Activated naive CD4-positive, alpha-beta T cell treated with anti-CD3 and anti-CD28 coated beads, Interleukin-2, amount 10 ng/mL, durations not matched to agents 7 days and 5 days (primary cell): ENCODE measurements around the gene CATSPERD.
"Not testable (repeated sequence)": the region's sequence is repeated elsewhere in the genome, so short reads cannot be mapped to it uniquely, and the experiment has no call there.

Experiments used
- CTCF ChIA-PET: fragments of 350-600 bp; sonication (Branson Sonifier 250); formaldehyde crosslinking; loops from one replicate; lab custom pipeline; 2021; ENCODE audit warnings: antibody characterized with exemption; lab: Charles Lee
- DNase-seq: peaks from one replicate; pipeline ENCODE4 v3.0.0-alpha.2; 2020
- H3K27ac Mint-ChIP-seq: one replicate; pipeline ENCODE4 v1.8.0; 2021; ENCODE audit warnings: mild to moderate bottlenecking, moderate library complexity, mixed read lengths
- H3K27me3 Mint-ChIP-seq: one replicate; pipeline ENCODE4 v1.8.0; 2021; ENCODE audit warnings: mild to moderate bottlenecking, mixed read lengths
- H3K36me3 Mint-ChIP-seq: one replicate; pipeline ENCODE4 v1.8.0; 2021; ENCODE audit warnings: mixed read lengths
- H3K4me1 Mint-ChIP-seq: one replicate; pipeline ENCODE4 v1.8.0; 2021; ENCODE audit warnings: mixed read lengths
- H3K4me3 Mint-ChIP-seq: one replicate; pipeline ENCODE4 v1.8.0; 2021; ENCODE audit warnings: mild to moderate bottlenecking, moderate library complexity, mixed read lengths
- H3K9me3 Mint-ChIP-seq: one replicate; pipeline ENCODE4 v1.8.0; 2021; ENCODE audit warnings: mixed read lengths

The CATSPERD gene

DNA sequence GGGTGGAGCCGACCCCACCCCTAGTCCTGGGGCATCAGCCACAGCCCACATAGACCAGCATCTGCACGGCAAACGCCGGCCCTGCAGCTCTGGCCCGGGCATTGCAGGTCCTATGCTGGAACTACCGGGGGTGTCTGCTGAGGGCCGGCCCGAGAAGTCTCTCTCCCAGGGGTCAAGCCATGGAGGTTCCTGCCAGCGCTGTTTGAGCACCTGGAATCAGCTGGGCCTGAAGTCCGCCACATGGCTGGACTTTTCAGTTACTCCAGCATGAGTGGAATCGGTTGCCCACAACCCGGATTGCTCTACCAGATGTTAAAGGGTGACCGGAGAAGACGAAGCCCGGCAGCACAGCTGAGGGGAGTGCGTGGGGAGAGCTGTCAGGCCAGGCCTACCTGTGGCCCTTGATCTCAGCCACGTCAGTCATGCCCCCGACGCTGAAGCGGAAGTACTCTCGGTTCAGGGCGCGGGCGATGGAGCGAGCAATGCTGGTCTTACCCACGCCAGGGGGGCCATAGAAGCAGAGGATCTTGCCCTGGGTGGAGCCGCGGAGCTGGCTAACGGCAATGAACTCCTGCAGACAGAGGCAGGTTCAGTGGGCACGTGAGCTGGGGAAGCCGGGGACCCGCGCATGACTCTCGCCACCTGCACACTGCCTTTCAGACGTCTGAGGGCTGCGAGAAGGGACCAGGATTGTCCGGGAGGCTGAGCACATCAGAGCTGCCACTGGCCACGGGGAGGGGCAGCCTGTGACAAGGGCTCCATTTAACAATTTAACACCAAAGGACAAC is 21.6 kb upstream of the CATSPERD start:
- Mint-ChIP-seq H3K9me3 (no peaks in the 10 kb centered on the region), H3K36me3 (peaks cover 42% of the 10 kb centered on the region), H3K4me1 (no peaks in the 10 kb centered on the region), H3K27me3 (no peaks in the 10 kb centered on the region), H3K4me3 (no peak overlapping the region), H3K27ac (no peak overlapping the region)
- DNase-seq, result no peak
- CTCF ChIA-PET, result no interaction called here

DNA sequence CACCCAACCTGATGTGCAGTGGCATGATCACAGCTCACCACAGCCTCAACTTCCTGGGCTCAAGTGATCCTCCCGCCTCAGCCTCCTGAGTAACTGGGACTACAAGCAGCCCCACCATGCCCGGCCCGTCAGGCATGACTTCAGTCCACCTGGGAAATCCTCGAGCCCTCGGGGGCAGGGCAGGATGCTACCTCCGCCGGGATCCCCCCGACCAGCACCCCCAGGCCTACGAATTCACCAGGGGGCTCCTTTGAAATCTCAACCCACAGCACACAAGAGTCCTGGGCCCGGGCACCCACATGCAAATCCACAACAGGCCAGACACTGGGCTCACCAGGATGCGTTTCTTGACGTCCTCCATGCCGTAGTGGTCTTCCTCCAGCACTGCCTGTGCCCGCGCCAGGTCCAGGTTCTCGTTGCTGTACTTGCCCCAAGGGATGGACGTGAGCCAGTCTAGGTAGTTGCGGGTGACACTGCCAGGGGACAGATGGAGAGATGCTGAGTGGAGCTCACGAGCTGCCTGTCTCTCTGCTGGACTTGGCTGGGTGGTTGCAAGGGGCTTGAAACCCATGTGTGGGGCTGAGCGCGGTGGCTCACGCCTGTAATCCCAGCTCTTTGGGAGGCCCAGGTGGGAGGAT is 19.9 kb upstream of the CATSPERD start:
- Mint-ChIP-seq H3K9me3 (no peaks in the 10 kb centered on the region), H3K27me3 (no peaks in the 10 kb centered on the region), H3K4me3 (no peak overlapping the region), H3K36me3 (peaks cover 36% of the 10 kb centered on the region), H3K4me1 (no peaks in the 10 kb centered on the region), H3K27ac (no peak overlapping the region)
- CTCF ChIA-PET, result no interaction called here
- no peak for DNase-seq

DNA sequence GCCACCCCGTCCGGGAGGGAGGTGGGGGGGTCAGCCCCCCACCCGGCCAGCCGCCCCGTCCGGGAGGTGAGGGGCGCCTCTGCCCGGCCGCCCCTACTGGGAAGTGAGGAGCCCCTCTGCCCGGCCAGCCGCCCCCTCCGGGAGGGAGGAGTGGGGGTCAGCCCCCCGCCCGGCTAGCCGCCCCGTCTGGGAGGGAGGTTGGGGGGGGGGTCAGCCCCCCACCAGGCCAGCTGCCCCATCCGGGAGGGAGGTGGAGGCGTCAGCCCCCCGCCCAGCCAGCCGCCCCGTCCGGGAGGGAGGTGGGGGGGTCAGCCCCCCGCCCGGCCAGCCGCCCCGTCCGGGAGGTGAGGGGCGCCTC is 18.4 kb upstream of the CATSPERD start:
- DNase-seq, H3K27me3 Mint-ChIP-seq, H3K4me1 Mint-ChIP-seq, CTCF ChIA-PET, H3K4me3 Mint-ChIP-seq, H3K27ac Mint-ChIP-seq, H3K9me3 Mint-ChIP-seq: not testable (repeated sequence)
- peaks cover 39% of the 10 kb centered on the region for H3K36me3 Mint-ChIP-seq

DNA sequence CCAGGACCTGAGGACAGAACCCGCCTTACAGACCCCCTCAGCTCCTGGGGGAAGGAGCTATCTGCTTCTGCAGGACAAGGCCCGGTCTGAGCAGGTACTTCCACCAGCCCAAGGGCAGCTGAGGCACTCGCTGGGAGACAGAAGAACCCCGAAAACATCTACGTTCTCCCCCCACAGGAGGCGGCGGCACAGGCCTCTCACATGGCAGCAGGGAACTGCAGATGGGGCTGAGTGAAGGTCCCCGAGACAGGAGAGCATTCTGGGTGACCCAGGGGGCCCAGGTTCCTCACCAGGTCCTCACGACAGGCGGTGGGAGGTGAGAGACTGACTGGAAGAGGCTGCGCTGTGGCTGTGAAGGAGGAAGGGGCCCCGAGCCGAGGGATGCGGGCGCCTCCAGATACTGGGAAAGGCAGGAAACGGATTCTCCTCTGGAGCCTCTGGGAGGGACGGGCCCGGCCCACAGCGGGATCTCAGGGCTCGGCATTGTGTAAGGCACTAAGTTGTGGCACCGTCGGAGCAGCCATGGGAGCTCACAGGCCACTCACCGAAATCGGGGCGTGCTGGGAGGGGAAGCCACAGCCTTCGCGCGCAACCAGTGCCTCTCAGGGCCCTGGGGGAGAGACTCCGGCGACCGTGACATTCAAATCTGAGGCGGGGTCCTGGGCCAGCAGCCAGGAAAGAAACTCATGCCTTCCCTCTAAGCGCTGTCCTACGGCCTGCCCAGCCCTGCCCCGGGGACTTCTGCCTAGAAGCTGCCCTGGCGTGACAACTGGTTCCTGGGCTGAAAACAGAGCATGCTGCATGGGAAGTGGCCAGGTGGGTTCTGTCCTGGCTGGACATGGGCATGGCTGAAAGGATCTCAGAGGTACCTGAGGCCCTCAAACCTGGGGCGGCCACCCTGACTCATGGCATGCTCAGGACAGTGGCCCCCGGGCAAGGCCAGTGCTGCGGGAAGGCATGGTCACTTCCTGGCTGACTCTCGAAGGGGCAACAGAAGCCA is 16.3 kb upstream of the CATSPERD start:
- no peak for DNase-seq
- CTCF ChIA-PET, result no interaction called here
- H3K9me3 Mint-ChIP-seq, result no peaks in the 10 kb centered on the region
- H3K27ac Mint-ChIP-seq, result no peak overlapping the region
- peaks cover 34% of the 10 kb centered on the region for H3K36me3 Mint-ChIP-seq
- no peaks in the 10 kb centered on the region for H3K4me1 Mint-ChIP-seq
- H3K4me3 Mint-ChIP-seq, result no peak overlapping the region
- H3K27me3 Mint-ChIP-seq, result no peaks in the 10 kb centered on the region

DNA sequence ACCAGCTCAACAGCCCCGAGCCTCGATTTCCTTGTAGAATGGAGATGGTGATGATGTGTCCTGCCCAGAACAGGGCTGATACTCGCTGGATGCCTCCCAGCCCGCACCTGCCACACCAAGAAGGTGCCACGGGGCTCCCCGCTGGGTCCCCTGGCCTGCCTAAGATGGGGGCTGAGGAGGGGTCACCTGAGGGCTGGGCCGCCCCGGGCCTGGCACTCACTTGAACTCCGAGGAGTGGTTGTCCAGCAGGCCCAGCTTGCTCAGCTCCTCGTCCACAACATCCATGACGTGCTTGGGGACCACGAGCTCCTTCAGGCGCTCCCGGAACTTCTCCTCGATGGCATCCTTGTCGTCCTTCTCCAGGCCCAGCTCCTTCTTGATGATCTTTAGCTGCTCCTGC is 14.9 kb upstream of the CATSPERD start:
- H3K27me3 Mint-ChIP-seq, result no peaks in the 10 kb centered on the region
- H3K4me3 Mint-ChIP-seq, result no peak overlapping the region
- no peak overlapping the region for H3K27ac Mint-ChIP-seq
- no peak for DNase-seq
- no peaks in the 10 kb centered on the region for H3K9me3 Mint-ChIP-seq
- H3K4me1 Mint-ChIP-seq, result no peaks in the 10 kb centered on the region
- peaks cover 32% of the 10 kb centered on the region for H3K36me3 Mint-ChIP-seq
- CTCF ChIA-PET, result no interaction called here

DNA sequence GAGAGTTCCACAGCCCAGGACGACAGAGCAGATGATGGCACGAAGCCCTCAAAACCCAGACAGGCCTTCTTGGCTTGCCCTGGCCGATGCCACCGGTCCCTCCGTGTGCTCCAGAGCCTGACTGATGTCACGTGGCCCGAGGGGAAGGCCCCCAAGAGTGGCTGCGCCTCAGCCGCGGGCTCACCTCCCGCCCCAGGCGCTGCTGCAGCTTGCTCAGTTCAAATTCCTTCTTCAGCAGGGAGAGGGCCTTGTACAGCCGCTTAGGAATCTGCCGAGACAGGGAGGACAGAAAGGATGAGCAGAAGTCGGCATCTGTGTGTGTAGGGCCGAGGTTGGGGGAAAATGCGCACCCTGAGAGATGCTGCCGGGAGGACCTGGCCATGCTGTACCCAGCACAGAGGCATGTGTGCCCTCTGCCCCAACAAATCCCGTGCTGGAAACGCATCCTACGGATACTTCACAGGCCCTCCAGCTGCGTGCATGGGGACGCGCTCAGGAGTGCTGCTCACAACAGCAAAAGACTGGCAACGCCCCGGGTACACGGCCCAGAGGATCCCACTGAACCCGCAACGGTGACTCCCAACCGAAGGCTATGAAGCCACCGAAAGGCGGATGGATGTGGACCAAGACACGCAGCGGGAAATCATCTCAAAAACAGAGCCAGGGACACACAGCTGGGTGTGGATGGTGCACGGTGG is 13.4 kb upstream of the CATSPERD start:
- Mint-ChIP-seq H3K36me3 (peaks cover 25% of the 10 kb centered on the region), H3K27ac (no peak overlapping the region)

DNA sequence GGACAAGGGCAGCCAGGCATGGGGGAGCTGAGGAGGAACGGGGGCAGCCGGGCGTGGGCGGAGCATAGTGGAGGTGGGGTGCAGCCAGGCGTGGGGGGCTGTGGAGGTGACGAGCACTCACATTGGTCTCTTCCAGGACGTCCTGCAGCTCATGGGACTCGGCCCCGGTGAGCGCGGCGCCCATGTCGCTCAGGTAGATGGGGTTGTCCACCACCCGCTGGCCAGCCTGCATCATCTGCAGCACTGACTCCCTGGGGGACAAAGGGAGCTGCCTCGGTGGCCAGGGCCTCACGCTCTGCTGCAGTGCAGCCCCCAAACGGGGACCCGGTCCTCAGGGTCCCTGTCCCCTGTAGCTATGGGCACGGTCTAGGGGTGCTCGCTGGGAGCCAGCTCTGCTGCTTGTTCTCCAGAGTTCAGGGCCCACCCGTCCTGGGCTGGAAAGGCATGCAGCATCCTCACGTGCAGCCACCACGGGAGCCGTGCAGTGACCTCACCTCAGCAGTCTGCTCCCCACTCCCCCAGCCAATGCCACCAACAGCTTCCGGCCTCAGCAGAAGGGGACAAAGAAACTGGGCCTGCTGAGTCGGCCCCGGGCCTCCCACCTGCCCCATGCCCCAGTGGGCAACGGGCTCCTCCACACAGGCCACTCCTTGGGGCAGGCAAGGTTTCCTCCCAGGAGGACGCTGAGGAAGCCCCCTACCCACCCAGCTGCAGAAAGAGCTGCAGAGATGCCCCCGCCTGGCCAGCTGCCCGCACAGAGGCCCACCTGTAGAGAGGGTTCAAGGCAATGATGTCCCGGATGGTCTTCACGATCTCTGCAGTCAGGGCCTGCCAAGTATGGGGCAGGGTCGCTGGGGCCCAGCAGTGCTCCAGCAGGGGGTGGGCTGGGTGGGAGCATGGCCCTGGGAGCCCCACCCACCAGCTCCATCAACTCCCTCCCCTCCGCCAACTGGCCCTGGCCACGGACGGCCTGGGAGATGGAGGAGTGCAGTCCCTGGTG is 12.6 kb upstream of the CATSPERD start:
- no peaks in the 10 kb centered on the region for H3K9me3 Mint-ChIP-seq
- H3K27ac Mint-ChIP-seq, result no peak overlapping the region
- H3K27me3 Mint-ChIP-seq, result no peaks in the 10 kb centered on the region
- H3K4me1 Mint-ChIP-seq, result no peaks in the 10 kb centered on the region
- H3K36me3 Mint-ChIP-seq, result peaks cover 28% of the 10 kb centered on the region
- no peak overlapping the region for H3K4me3 Mint-ChIP-seq
- CTCF ChIA-PET, result no interaction called here
- no peak for DNase-seq

More for the DNA sequence above, 13.4 kb upstream of the CATSPERD start:
- Mint-ChIP-seq H3K9me3 (no peaks in the 10 kb centered on the region), H3K4me1 (no peaks in the 10 kb centered on the region), H3K4me3 (no peak overlapping the region), H3K27me3 (no peaks in the 10 kb centered on the region)
- CTCF ChIA-PET, result no interaction called here
- DNase-seq, result no peak

DNA sequence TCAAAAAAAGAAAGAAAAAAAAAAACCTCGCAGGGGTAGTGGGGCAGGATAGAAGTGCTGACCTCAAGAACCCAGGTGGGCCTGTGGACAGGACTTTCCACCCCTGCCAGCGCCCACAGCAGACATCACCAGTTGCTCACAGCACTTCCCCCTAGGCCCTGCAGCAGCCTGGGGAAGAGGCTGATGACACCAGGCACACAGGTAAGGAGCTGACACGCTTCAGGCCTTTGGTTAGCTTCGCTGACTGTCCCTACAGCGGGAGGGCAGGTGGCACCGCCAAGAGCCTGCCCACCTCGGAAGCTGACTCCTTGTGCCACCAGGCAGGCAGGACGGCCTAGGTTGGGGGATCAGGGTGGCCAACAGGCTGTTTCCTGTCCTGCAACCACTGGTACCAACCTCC is 9.4 kb upstream of the CATSPERD start:
- H3K36me3 Mint-ChIP-seq, result peaks cover 31% of the 10 kb centered on the region

DNA sequence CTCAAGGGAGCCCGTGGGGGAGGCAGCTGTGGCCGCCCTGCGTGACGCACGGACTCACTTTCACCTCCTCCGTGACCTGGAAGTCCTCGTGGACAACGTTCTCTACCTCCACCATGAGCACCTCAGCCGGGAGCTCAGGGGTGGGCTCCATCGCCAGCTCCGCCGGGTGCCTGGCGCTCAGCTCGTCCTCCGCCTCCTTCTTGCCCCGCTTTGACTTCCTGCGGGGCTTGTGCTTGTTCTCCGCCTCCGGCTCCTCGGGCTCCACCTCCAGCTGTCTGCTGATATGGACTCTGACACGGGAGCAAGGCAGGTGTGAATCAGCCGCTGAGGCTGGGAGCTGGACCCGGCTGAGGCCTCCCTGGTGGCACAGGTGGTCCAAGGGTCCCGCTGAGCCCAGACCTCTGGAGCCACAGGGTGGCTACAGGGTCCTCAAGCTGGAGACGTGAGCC is 8.7 kb upstream of the CATSPERD start:
- H3K27ac Mint-ChIP-seq, result no peak overlapping the region
- no peaks in the 10 kb centered on the region for H3K9me3 Mint-ChIP-seq
- no peak for DNase-seq
- no peak overlapping the region for H3K4me3 Mint-ChIP-seq
- CTCF ChIA-PET, result interaction anchor here (4.4 kb wide), 1 partner anchor 21 kb away, joined by 19 read pairs; the partner anchor contains the start of gene RPL36
- H3K4me1 Mint-ChIP-seq, result peaks cover 6% of the 10 kb centered on the region
- H3K36me3 Mint-ChIP-seq, result peaks cover 26% of the 10 kb centered on the region
- no peaks in the 10 kb centered on the region for H3K27me3 Mint-ChIP-seq

More for the DNA sequence above, 9.4 kb upstream of the CATSPERD start:
- DNase-seq, result no peak
- Mint-ChIP-seq H3K4me3 (no peak overlapping the region), H3K9me3 (no peaks in the 10 kb centered on the region), H3K4me1 (peaks cover 3% of the 10 kb centered on the region), H3K27ac (no peak overlapping the region), H3K27me3 (no peaks in the 10 kb centered on the region)
- CTCF ChIA-PET, result interaction anchor here (4.4 kb wide), 1 partner anchor 20 kb away, joined by 19 read pairs; the partner anchor contains the start of gene RPL36

DNA sequence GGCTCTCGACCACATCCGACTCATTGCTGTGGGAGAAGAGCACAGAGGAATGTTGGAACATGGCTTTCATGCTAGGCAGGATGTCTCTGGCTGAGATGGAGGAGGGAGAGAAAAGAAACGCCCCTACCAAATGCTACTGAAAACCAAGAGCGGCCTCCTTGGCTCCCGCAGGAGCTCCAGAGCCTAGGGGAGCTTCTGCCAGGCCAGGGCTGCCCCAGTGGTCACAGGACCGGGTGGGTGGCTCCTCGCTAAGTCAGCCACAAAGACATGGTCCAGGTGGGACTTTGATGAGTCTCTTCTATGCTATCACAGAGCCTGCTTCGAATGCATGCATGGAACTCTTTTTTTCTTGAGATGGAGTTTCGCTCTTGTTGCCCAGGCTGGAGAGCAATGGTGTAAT is 7.2 kb upstream of the CATSPERD start:
- peaks cover 25% of the 10 kb centered on the region for H3K36me3 Mint-ChIP-seq
- no peaks in the 10 kb centered on the region for H3K27me3 Mint-ChIP-seq
- no peaks in the 10 kb centered on the region for H3K9me3 Mint-ChIP-seq
- CTCF ChIA-PET, result interaction anchor here (1.6 to 4.4 kb wide), 2 partner anchors 23 to 26 kb away, joined by 4 to 19 read pairs; partner anchors contain the start of gene RPL36
- DNase-seq, result no peak
- H3K4me1 Mint-ChIP-seq, result peaks cover 19% of the 10 kb centered on the region
- H3K4me3 Mint-ChIP-seq, result no peak overlapping the region
- no peak overlapping the region for H3K27ac Mint-ChIP-seq

DNA sequence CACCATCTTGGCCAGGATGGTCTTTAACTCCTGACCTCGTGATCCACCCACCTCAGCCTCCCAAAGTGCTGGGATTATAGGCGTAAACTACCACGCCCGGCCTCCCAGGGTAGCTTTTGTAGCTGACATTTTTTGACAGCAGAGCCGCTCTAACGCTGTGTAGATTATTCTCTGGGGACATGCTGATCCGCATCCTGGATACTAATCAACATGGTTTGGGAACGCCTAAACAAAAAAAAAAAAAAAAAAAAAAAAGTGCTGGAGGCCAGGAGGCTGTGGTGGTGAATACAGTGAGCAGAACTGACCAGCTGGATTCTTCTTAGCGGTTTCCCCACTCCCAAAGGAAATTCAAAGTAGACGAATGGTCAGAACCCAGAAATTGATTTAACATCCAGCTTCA is 5.6 kb upstream of the CATSPERD start:
- Mint-ChIP-seq H3K27me3 (no peaks in the 10 kb centered on the region), H3K27ac (no peak overlapping the region), H3K9me3 (no peaks in the 10 kb centered on the region), H3K36me3 (peaks cover 31% of the 10 kb centered on the region), H3K4me1 (peaks cover 30% of the 10 kb centered on the region), H3K4me3 (no peak overlapping the region)
- no peak for DNase-seq
- CTCF ChIA-PET, result interaction anchor here (0.6 to 1.6 kb wide), 2 partner anchors 28 to 1063 kb away, joined by 4 read pairs; no protein-coding TSS in a partner anchor

DNA sequence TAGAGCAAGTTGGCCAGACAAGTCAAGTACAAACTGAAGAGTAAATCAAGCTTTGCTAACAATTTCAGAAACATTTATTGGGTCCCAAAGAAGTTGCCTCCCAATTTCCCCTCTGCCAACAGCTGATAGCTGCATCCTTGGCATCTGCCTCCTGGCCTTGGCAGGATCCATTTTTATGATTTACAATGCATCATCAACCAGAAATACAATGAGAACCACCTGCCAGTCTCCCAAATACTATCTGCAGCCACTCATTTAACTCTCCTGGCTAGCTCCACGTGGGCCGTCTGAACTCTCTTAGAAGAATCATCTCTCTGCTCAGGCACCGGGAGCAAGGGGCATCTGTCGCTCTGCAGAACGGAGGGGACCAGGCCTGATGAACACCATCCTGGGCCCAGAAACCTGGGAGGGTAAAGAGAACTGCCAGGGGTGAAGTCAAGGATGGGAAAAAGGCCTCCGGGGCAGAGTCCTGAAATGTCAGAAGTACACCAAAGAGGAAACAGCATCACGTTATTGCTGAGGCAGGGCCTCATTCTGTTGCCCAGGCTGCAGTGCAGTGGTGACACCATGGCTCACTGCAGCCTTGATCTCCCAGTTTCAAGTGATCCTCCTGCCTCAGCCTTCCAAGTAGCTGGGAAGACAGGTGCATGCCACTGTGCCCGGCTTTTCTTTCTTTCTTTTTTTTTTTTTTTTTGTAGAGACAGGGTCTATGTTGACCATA is 3.1 kb upstream of the CATSPERD start:
- Mint-ChIP-seq H3K27ac (peak overlapping the region; percentile 98), H3K36me3 (peaks cover 23% of the 10 kb centered on the region), H3K4me1 (peaks cover 37% of the 10 kb centered on the region), H3K27me3 (peaks cover 6% of the 10 kb centered on the region), H3K4me3 (peak overlapping the region; percentile 93), H3K9me3 (no peaks in the 10 kb centered on the region)
- no peak for DNase-seq
- CTCF ChIA-PET, result interaction anchor here (1.3 to 3.0 kb wide), 2 partner anchors 26 to 77 kb away, joined by 4 to 11 read pairs; no protein-coding TSS in a partner anchor
